ENCODE results near the gene ZNF346. TPM values are rescaled to one million over a fixed set of nuclear protein-coding genes. Genes with fewer than 3 reads are reported as not detected.

ZNF346 gene
- total RNA-seq, 5 donors from 2014 or later (not counting 1 experiment from before 2014, with no cell fraction given), result 22.8 to 25.7 (median 24.8) TPM

DNA sequence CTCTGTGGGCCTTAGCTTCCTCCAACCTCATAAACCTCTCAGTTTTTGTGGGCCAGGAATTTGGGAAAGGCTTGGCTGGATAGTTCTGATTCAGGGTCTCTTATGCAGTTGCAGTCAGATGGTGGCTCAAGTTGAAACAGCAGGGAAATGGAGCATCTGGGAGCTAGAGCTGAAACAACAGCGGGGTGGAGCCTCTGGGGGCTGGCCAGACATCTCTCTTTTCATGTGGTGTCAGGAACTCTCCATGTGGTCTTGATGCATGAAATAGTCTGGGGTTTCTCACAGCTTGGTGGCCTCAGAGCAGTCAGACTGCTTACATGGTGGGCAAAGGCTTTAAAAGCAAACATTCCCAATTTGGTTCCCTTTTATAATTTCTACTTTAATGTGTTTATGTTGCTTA is 13.5 kb downstream of the ZNF346 start:
- no peaks in the 10 kb centered on the region for H3K27me3 ChIP-seq (replicated peaks in 1 of 2; ENCODE audit: control insufficient read depth in 2 of 2, extremely low read depth in 1 of 2, insufficient read depth in 2 of 2, low read length in 1 of 2)
- DNase-seq (no peak), ATAC-seq (replicated peaks in 1 of 4) (no peak)
- POLR2A ChIA-PET, result no interaction called here
- Mint-ChIP-seq H3K27me3 (no peaks in the 10 kb centered on the region), H3K27ac (no peak overlapping the region), H3K36me3 (peaks cover 26% of the 10 kb centered on the region), H3K4me3 (no peak overlapping the region), H3K9me3 (peaks cover 6 to 7% (median 6%) of the 10 kb centered on the region in 3 donors), H3K4me1 (peaks cover 19 to 30% (median 23%) of the 10 kb centered on the region in 3 donors)
- peaks cover 3 to 10% of the 10 kb centered on the region in 2 donors for H3K36me3 ChIP-seq (ENCODE audit: control insufficient read depth in 2 of 2, extremely low read depth in 1 of 2, insufficient read depth in 1 of 2, low read length in 1 of 2)
- H3K4me3 ChIP-seq (ENCODE audit: control insufficient read depth in 1 of 2, extremely low read depth in 1 of 2, low read length in 1 of 2), result no peak overlapping the region
- no peaks in the 10 kb centered on the region for H3K9me3 ChIP-seq
- H3K4me1 ChIP-seq (ENCODE audit: control insufficient read depth in 1 of 2, extremely low read depth in 1 of 2, insufficient read depth in 2 of 2, low read length in 2 of 2), result peaks cover 0 to 5% of the 10 kb centered on the region in 2 experiments
- 67% methylated on average over 1 of the region's 1 CpG for WGBS (ENCODE audit: insufficient coverage)
- no peak overlapping the region for H3K27ac ChIP-seq (ENCODE audit: low read length)
- CTCF ChIA-PET, result interaction anchor here in 1 of 2 donors (0.7 kb wide), 1 partner anchor 35 kb away, joined by 4 read pairs; no protein-coding TSS in a partner anchor

DNA sequence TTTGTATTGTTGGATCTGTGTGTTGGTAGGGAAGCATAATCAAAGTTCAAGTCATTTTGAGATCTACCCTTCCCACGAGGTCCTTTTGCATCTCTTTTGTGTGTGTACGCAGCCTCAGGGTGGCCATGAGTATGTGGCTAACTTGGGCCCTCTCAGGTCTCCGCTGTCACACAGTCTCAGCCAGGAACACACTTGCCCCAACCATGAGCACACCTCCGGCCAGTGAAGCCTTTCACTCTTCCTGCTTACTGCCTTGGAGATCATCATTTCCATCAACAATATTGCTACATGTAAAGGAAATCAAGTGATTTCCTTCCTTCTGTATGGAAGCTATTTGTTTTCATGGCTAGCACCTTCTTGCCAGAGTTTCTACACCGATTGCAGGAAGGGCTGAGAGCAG is 13.9 kb downstream of the ZNF346 start:
- H3K27me3 Mint-ChIP-seq, result no peaks in the 10 kb centered on the region
- no peak overlapping the region for H3K4me3 Mint-ChIP-seq
- POLR2A ChIA-PET, result no interaction called here
- Histone ChIP-seq H3K9me3 (no peaks in the 10 kb centered on the region), H3K36me3 (ENCODE audit: control insufficient read depth in 2 of 2, extremely low read depth in 1 of 2, insufficient read depth in 1 of 2, low read length in 1 of 2) (peaks cover 0 to 14% of the 10 kb centered on the region in 2 donors), H3K4me1 (ENCODE audit: control insufficient read depth in 1 of 2, extremely low read depth in 1 of 2, insufficient read depth in 2 of 2, low read length in 2 of 2) (peaks cover 0 to 5% of the 10 kb centered on the region in 2 experiments), H3K27ac (ENCODE audit: low read length) (no peak overlapping the region), H3K27me3 (replicated peaks in 1 of 2; ENCODE audit: control insufficient read depth in 2 of 2, extremely low read depth in 1 of 2, insufficient read depth in 2 of 2, low read length in 1 of 2) (no peaks in the 10 kb centered on the region), H3K4me3 (ENCODE audit: control insufficient read depth in 1 of 2, extremely low read depth in 1 of 2, low read length in 1 of 2) (no peak overlapping the region)
- CTCF ChIA-PET, result interaction anchor here in 1 of 2 donors (0.7 kb wide), 1 partner anchor 34 kb away, joined by 4 read pairs; no protein-coding TSS in a partner anchor
- H3K27ac Mint-ChIP-seq, result no peak overlapping the region
- 90% methylated on average over 2 of the region's 5 CpGs for WGBS (ENCODE audit: insufficient coverage)
- H3K36me3 Mint-ChIP-seq, result peaks cover 25% of the 10 kb centered on the region
- ATAC-seq (replicated peaks in 1 of 4), result no peak
- H3K4me1 Mint-ChIP-seq, result peaks cover 18 to 28% (median 23%) of the 10 kb centered on the region in 3 donors
- H3K9me3 Mint-ChIP-seq, result peaks cover 3% of the 10 kb centered on the region in 3 donors
- no peak for DNase-seq

DNA sequence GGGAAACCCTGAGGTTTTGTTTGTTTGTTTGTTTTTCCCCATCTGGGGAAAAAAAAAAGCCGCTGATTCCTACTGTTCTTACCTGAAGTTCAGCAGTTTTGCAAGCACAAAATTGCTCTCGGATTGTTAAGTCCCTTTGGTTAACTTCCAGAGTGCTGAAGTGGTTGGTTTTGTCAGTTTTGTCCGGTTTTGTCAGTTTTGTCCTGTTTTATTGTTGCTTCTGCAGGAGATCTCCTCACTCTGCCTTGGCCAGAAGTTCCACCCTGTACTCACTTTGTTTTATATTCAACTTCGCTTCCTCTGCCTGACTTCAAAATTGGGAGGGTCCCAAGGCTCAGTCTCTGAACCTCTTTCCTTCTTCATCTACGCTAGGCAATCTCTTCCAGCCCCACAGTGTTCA is 14.4 kb downstream of the ZNF346 start:
- H3K9me3 ChIP-seq, result no peaks in the 10 kb centered on the region
- peaks cover 0 to 19% of the 10 kb centered on the region in 2 donors for H3K36me3 ChIP-seq (ENCODE audit: control insufficient read depth in 2 of 2, extremely low read depth in 1 of 2, insufficient read depth in 1 of 2, low read length in 1 of 2)
- DNase-seq (no peak), ATAC-seq (replicated peaks in 1 of 4) (no peak)
- H3K4me1 ChIP-seq (ENCODE audit: control insufficient read depth in 1 of 2, extremely low read depth in 1 of 2, insufficient read depth in 2 of 2, low read length in 2 of 2), result peaks cover 0 to 5% of the 10 kb centered on the region in 2 experiments
- Mint-ChIP-seq H3K4me3 (no peak overlapping the region), H3K9me3 (no peaks in the 10 kb centered on the region), H3K36me3 (peaks cover 26% of the 10 kb centered on the region), H3K27ac (no peak overlapping the region), H3K4me1 (peaks cover 16 to 25% (median 23%) of the 10 kb centered on the region in 3 donors), H3K27me3 (no peaks in the 10 kb centered on the region)
- no peaks in the 10 kb centered on the region for H3K27me3 ChIP-seq (replicated peaks in 1 of 2; ENCODE audit: control insufficient read depth in 2 of 2, extremely low read depth in 1 of 2, insufficient read depth in 2 of 2, low read length in 1 of 2)
- H3K4me3 ChIP-seq (ENCODE audit: control insufficient read depth in 1 of 2, extremely low read depth in 1 of 2, low read length in 1 of 2), result no peak overlapping the region
- no peak overlapping the region for H3K27ac ChIP-seq (ENCODE audit: low read length)
- ChIA-PET POLR2A (no interaction called here), CTCF (interaction anchor here in 1 of 2 donors (0.6 kb wide), 1 partner anchor 36 kb away, joined by 3 read pairs; no protein-coding TSS in a partner anchor)
- WGBS (ENCODE audit: insufficient coverage), result 100% methylated on average over 3 of the region's 5 CpGs

DNA sequence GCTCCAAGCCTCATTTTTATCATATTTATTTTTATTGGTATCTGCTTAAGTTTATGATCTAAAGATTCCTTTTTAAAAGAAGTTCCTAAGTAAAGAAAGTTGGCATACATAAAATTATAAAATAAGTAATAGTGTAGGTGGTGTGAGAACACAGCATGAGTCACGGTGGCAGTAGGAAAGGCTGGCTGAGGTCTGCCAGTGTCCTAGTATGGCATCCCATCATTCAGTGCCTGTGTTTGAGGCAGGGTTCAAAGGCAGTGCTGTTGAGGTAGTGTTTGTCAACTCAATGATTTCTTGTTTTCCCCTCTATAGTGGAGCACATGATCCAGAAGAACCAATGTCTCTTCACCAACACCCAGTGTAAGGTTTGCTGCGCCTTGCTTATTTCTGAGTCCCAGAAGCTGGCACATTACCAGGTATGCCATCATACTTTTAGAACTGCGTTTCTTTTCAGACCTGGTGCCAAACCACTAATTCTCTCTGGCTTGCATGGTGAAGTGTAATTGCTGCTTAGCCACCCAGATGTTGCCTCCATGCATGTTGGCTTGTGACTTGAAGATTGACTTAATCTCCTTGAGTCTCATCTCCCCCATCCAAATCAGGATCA is 18.4 kb downstream of the ZNF346 start:
- H3K27me3 ChIP-seq (replicated peaks in 1 of 2; ENCODE audit: control insufficient read depth in 2 of 2, extremely low read depth in 1 of 2, insufficient read depth in 2 of 2, low read length in 1 of 2), result no peaks in the 10 kb centered on the region
- peaks cover 0 to 50% of the 10 kb centered on the region in 2 donors for H3K36me3 ChIP-seq (ENCODE audit: control insufficient read depth in 2 of 2, extremely low read depth in 1 of 2, insufficient read depth in 1 of 2, low read length in 1 of 2)
- ATAC-seq (replicated peaks in 1 of 4) (no peak), DNase-seq (no peak)
- POLR2A ChIA-PET, result no interaction called here
- H3K4me3 ChIP-seq (ENCODE audit: control insufficient read depth in 1 of 2, extremely low read depth in 1 of 2, low read length in 1 of 2), result no peak overlapping the region
- no peaks in the 10 kb centered on the region for H3K9me3 ChIP-seq
- WGBS (ENCODE audit: insufficient coverage), result 100% methylated on average over 2 of the region's 3 CpGs
- Mint-ChIP-seq H3K9me3 (no peaks in the 10 kb centered on the region), H3K36me3 (peaks cover 38% of the 10 kb centered on the region), H3K27me3 (no peaks in the 10 kb centered on the region), H3K4me1 (peaks cover 7 to 8% (median 7%) of the 10 kb centered on the region in 3 donors), H3K4me3 (no peak overlapping the region), H3K27ac (no peak overlapping the region)
- H3K27ac ChIP-seq (ENCODE audit: low read length), result no peak overlapping the region
- CTCF ChIA-PET, result no interaction called here
- H3K4me1 ChIP-seq (ENCODE audit: control insufficient read depth in 1 of 2, extremely low read depth in 1 of 2, insufficient read depth in 2 of 2, low read length in 2 of 2), result peaks cover 0 to 2% of the 10 kb centered on the region in 2 experiments

DNA sequence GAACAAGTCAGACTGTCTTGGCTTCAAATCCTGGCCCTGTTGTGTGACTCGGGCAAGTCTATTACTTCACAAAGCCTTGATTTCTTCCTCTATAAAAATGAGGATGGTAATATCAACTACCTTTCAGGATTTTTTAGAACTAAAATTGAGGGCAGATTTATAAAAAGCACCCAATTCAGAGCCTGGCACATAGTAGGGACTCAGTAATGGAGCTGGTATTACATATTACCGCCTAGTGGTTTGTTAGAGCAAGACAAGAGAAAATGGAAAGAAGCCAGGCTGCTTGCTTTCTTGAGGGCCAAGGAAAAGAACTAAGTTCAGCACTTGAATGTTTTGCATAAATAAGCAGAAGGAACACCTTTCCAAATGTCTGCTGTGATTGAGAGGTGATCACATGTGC is 19.4 kb downstream of the ZNF346 start:
- no peaks in the 10 kb centered on the region for H3K4me1 Mint-ChIP-seq
- ChIA-PET POLR2A (interaction anchor here in 1 of 2 donors (0.6 kb wide), 1 partner anchor 404 kb away, joined by 3 read pairs; no protein-coding TSS in a partner anchor), CTCF (no interaction called here)
- Histone ChIP-seq H3K27me3 (replicated peaks in 1 of 2; ENCODE audit: control insufficient read depth in 2 of 2, extremely low read depth in 1 of 2, insufficient read depth in 2 of 2, low read length in 1 of 2) (no peaks in the 10 kb centered on the region), H3K4me3 (ENCODE audit: control insufficient read depth in 1 of 2, extremely low read depth in 1 of 2, low read length in 1 of 2) (no peak overlapping the region), H3K4me1 (ENCODE audit: control insufficient read depth in 1 of 2, extremely low read depth in 1 of 2, insufficient read depth in 2 of 2, low read length in 2 of 2) (no peaks in the 10 kb centered on the region), H3K36me3 (ENCODE audit: control insufficient read depth in 2 of 2, extremely low read depth in 1 of 2, insufficient read depth in 1 of 2, low read length in 1 of 2) (peaks cover 0 to 51% of the 10 kb centered on the region in 2 donors), H3K9me3 (no peaks in the 10 kb centered on the region), H3K27ac (ENCODE audit: low read length) (no peak overlapping the region)
- 100% methylated on average over 1 of the region's 2 CpGs for WGBS (ENCODE audit: insufficient coverage)
- H3K27me3 Mint-ChIP-seq, result no peaks in the 10 kb centered on the region
- ATAC-seq (replicated peaks in 1 of 4) (no peak), DNase-seq (no peak)
- H3K9me3 Mint-ChIP-seq, result no peaks in the 10 kb centered on the region
- H3K36me3 Mint-ChIP-seq, result peaks cover 36% of the 10 kb centered on the region
- H3K27ac Mint-ChIP-seq, result no peak overlapping the region
- H3K4me3 Mint-ChIP-seq, result no peak overlapping the region

DNA sequence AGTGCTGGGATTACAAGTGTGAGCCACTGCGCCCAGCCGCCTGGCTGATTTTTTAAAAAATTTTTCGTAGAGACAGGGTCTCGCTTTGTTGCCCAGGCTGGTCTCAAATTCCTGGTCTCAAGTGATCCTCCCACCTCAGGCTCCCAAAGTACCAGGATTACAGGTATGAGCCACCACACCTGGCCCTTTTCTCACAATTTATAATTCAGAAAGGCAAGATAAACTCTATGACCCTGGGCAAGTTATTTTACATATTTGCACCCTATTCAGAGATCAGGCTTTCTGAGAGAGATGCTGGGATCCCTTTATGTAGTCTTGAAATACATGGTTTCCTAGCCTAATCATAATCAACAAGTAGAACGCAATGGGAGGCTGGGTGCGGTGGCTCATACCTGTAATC is 20.6 kb downstream of the ZNF346 start:
- H3K9me3 ChIP-seq, result no peaks in the 10 kb centered on the region
- Mint-ChIP-seq H3K27ac (no peak overlapping the region), H3K4me3 (no peak overlapping the region), H3K27me3 (no peaks in the 10 kb centered on the region), H3K36me3 (peaks cover 40% of the 10 kb centered on the region), H3K4me1 (no peaks in the 10 kb centered on the region), H3K9me3 (no peaks in the 10 kb centered on the region)
- no peak overlapping the region for H3K27ac ChIP-seq (ENCODE audit: low read length)
- ChIA-PET CTCF (no interaction called here), POLR2A (no interaction called here)
- ATAC-seq (replicated peaks in 1 of 4) (no peak), DNase-seq (no peak)
- H3K4me3 ChIP-seq (ENCODE audit: control insufficient read depth in 1 of 2, extremely low read depth in 1 of 2, low read length in 1 of 2), result no peak overlapping the region
- 98% methylated on average over 6 of the region's 6 CpGs for WGBS (ENCODE audit: insufficient coverage)
- H3K36me3 ChIP-seq (ENCODE audit: control insufficient read depth in 2 of 2, extremely low read depth in 1 of 2, insufficient read depth in 1 of 2, low read length in 1 of 2), result peaks cover 0 to 54% of the 10 kb centered on the region in 2 donors
- H3K4me1 ChIP-seq (ENCODE audit: control insufficient read depth in 1 of 2, extremely low read depth in 1 of 2, insufficient read depth in 2 of 2, low read length in 2 of 2), result no peaks in the 10 kb centered on the region
- H3K27me3 ChIP-seq (replicated peaks in 1 of 2; ENCODE audit: control insufficient read depth in 2 of 2, extremely low read depth in 1 of 2, insufficient read depth in 2 of 2, low read length in 1 of 2), result no peaks in the 10 kb centered on the region

Data from T-cell (primary cell).